Measurements from ENCODE around the gene PZP.
"Not testable (repeated sequence)": the region's sequence is repeated elsewhere in the genome, so short reads cannot be mapped to it uniquely, and the experiment has no call there.

Gene PZP

GRCh38 chr12:9208229-9208628 lies at the start of gene PZP:
TSS of gene PZP (minus strand) at chr12:9208395. CDS start at chr12:9208341, 54 bp downstream.
- no peak for DNase-seq

- DNase-seq: no peak
These were observed 48.7 kb upstream of the PZP start for GRCh38 chr12:9256758-9257405.

GRCh38 chr12:9256341-9256740 lies 48.1 kb upstream of the PZP start:
- DNase-seq: no peak

- no peak for DNase-seq
These were observed 47.6 kb upstream of the PZP start for GRCh38 chr12:9255837-9256236.

- no peak for DNase-seq
These were observed 45.3 kb upstream of the PZP start for GRCh38 chr12:9253464-9253863.

- not testable (repeated sequence) for DNase-seq
These were observed 44.6 kb upstream of the PZP start for GRCh38 chr12:9252791-9253190.

GRCh38 chr12:9252256-9252655 lies 44.1 kb upstream of the PZP start:
- no peak for DNase-seq

GRCh38 chr12:9248435-9248834 lies 40.2 kb upstream of the PZP start:
- DNase-seq: no peak

GRCh38 chr12:9244894-9245293 lies 36.7 kb upstream of the PZP start:
- DNase-seq: no peak

- no peak for DNase-seq
These were observed 35.9 kb upstream of the PZP start for GRCh38 chr12:9243999-9244649.

GRCh38 chr12:9241301-9241700 lies 33.1 kb upstream of the PZP start:
- no peak for DNase-seq

GRCh38 chr12:9240776-9241175 lies 32.6 kb upstream of the PZP start:
- no peak for DNase-seq

- not testable (repeated sequence) for DNase-seq
These were observed 31.9 kb upstream of the PZP start for GRCh38 chr12:9240004-9240635.

- DNase-seq: no peak
These were observed 29.1 kb upstream of the PZP start for GRCh38 chr12:9237286-9237685.

- no peak for DNase-seq
These were observed 27.3 kb upstream of the PZP start for GRCh38 chr12:9235519-9235918.

GRCh38 chr12:9227950-9228349 lies 19.8 kb upstream of the PZP start:
- no peak for DNase-seq

- DNase-seq: no peak
These were observed 15.6 kb upstream of the PZP start for GRCh38 chr12:9223830-9224229.

- no peak for DNase-seq
These were observed 13.3 kb upstream of the PZP start for GRCh38 chr12:9221483-9221882.

GRCh38 chr12:9221011-9221410 lies 12.8 kb upstream of the PZP start:
- not testable (repeated sequence) for DNase-seq

- DNase-seq: no peak
These were observed 6.3 kb upstream of the PZP start for GRCh38 chr12:9214534-9214933.

GRCh38 chr12:9211687-9212086 lies 3.5 kb upstream of the PZP start:
- no peak for DNase-seq

- no peak for DNase-seq
These were observed 3.8 kb downstream of the PZP start for GRCh38 chr12:9204380-9204779.

GRCh38 chr12:9198012-9198411 lies 10.2 kb downstream of the PZP start:
- no peak for DNase-seq

GRCh38 chr12:9184276-9184675 lies 23.9 kb downstream of the PZP start:
- DNase-seq: no peak
